Adrenal gland (tissue), 5 donors: ENCODE data around the gene POLG2.

Experiments
- POLR2A ChIP-seq, 2 donors: fragments of 450-650 bp; IDR thresholded peaks; one replicate each; pipeline ENCODE4 v1.6.1; 2017; ENCODE audit warnings: antibody characterized with exemption in 2 of 2, mild to moderate bottlenecking in 2 of 2, moderate library complexity in 1 of 2
- TF ChIP-seq, protein P1 (sequence below), 6 experiments: fragments of 450-650 bp in 4 of 6; fragments of 200-600 bp in 2 of 6; sonication (generic) in 1 of 6; IDR thresholded peaks; 1 replicate in 5 of 6; 2 replicates in 1 of 6; pipeline versions ENCODE4 v1.5.1 to v1.8.0; 2016 to 2021; ENCODE audit warnings: antibody characterized with exemption in 6 of 6, mild to moderate bottlenecking in 2 of 6, moderate library complexity in 1 of 6
- donor health status: DM: no; HTN: no; CAD: no.

DNA sequence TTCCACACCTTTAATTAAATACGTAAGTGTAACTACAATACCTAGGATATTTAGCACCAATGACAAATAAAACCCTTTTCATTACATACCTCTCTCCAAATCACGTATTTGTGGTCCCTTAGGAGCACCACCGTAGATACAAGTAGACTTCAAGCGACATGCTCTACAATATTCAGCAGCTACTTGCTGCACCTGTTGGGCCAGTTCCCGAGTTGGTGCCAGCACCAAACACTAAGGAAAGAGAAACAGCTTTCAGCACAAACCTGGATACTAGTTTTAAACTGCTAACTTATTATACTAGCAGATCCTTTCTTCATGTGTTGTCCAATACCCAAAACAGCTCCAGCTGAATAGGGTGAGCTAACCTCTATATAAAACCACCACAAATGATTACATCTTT is 6.5 kb upstream of the POLG2 start:
- TF ChIP-seq, protein P1, sequence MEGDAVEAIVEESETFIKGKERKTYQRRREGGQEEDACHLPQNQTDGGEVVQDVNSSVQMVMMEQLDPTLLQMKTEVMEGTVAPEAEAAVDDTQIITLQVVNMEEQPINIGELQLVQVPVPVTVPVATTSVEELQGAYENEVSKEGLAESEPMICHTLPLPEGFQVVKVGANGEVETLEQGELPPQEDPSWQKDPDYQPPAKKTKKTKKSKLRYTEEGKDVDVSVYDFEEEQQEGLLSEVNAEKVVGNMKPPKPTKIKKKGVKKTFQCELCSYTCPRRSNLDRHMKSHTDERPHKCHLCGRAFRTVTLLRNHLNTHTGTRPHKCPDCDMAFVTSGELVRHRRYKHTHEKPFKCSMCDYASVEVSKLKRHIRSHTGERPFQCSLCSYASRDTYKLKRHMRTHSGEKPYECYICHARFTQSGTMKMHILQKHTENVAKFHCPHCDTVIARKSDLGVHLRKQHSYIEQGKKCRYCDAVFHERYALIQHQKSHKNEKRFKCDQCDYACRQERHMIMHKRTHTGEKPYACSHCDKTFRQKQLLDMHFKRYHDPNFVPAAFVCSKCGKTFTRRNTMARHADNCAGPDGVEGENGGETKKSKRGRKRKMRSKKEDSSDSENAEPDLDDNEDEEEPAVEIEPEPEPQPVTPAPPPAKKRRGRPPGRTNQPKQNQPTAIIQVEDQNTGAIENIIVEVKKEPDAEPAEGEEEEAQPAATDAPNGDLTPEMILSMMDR (IDR thresholded peaks at IDR 0.05) = no peak
- TF ChIP-seq POLR2A (IDR thresholded peaks at IDR 0.05) = no peak
